Islet of Langerhans (tissue), 1 donor: ENCODE data around the gene PLCB2.

Source experiments
- FAIRE-seq: peaks from one replicate; lab custom pipeline; 2011; peaks lifted over from hg19 to GRCh38; lab: Jason Lieb, UNC

PLCB2 gene

GRCh38 chr15:40286061-40286532, 21.6 kb downstream of the PLCB2 start:
- no peak for FAIRE-seq

- no peak for FAIRE-seq
These were observed 22.2 kb downstream of the PLCB2 start for GRCh38 chr15:40285554-40286011.

GRCh38 chr15:40285151-40285550, 22.6 kb downstream of the PLCB2 start:
- FAIRE-seq = no peak

- no peak for FAIRE-seq
These were observed 24.0 kb downstream of the PLCB2 start for GRCh38 chr15:40283615-40284300.

GRCh38 chr15:40282869-40283614, 24.7 kb downstream of the PLCB2 start, which contains the start of gene ANKRD63:
Gene ANKRD63, minus strand, starts transcription at chr15:40283064. Its CDS starts 478 bp downstream, at chr15:40282586.
- no peak for FAIRE-seq

- FAIRE-seq = no peak
These were observed 25.4 kb downstream of the PLCB2 start for GRCh38 chr15:40282147-40282868.

- no peak for FAIRE-seq
These were observed 26.0 kb downstream of the PLCB2 start for GRCh38 chr15:40281801-40282146.

GRCh38 chr15:40281057-40281800, 26.5 kb downstream of the PLCB2 start:
- no peak for FAIRE-seq

- no peak for FAIRE-seq
These were observed 27.3 kb downstream of the PLCB2 start for GRCh38 chr15:40280260-40281056.

- FAIRE-seq = no peak
These were observed 28.1 kb downstream of the PLCB2 start for GRCh38 chr15:40279437-40280141.

- FAIRE-seq = no peak
These were observed 29.7 kb downstream of the PLCB2 start for GRCh38 chr15:40278026-40278425.

- FAIRE-seq = no peak
These were observed 30.3 kb downstream of the PLCB2 start for GRCh38 chr15:40277471-40277870.

- FAIRE-seq = no peak
These were observed 30.8 kb downstream of the PLCB2 start for GRCh38 chr15:40276927-40277326.

GRCh38 chr15:40275954-40276353, 31.8 kb downstream of the PLCB2 start:
- no peak for FAIRE-seq

GRCh38 chr15:40275523-40275922, 32.2 kb downstream of the PLCB2 start:
- FAIRE-seq = no peak

GRCh38 chr15:40274350-40275274, 33.1 kb downstream of the PLCB2 start:
- no peak for FAIRE-seq

- FAIRE-seq = no peak
These were observed 34.3 kb downstream of the PLCB2 start for GRCh38 chr15:40273428-40273827.

GRCh38 chr15:40272485-40273056, 35.2 kb downstream of the PLCB2 start:
- FAIRE-seq = no peak
